CD4-positive, alpha-beta T cell treated with Interferon alpha-2 for 1 hour (primary cell): ENCODE measurements around the gene PRKCA.
A peak's percentile ranks its signal among the peaks of the same experiment; 100 is the strongest.

ENCODE experiments used
- DNase-seq, 2 donors: peaks; one replicate each; pipeline ENCODE4 v3.0.0-alpha.2; 2020 to 2022

PRKCA gene

DNA sequence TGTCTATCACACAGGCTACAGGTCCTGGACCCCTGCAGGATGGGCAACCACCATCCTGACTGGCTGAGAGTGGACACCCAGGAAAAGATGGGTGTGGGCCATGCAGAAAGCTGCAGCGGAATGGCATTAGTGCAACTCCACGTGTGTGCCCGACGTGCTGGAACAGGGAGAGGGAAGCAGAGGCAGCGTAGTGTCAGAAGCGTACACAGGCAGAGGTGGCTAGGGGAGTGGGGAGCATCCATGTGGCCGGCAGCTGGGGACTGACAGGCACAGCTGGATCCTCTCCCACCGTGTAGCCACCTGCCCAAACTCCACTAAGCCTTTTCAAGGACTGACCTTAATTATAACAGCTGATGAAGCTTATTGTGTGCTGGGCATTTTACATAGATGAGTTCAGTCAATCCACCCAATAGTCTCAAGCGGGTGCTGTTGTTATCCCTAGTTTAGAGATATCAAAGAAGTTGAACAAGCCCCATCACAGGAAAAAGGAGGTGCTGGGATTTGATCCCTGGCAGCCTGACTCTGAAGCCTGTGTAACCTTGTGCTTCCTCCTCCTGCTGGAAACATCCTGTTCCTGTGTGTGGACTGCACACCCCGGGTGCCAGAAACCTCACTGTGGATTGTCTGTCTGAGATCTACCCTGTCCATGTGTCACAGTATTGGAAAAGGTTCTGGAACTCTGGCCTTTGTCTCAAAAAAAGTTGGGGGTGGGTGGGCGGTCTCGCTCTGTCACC, 114.0 kb downstream of the PRKCA start:
- DNase-seq: no peak

GRCh38 chr17:66417300-66417719, 114.9 kb downstream of the PRKCA start:
- DNase-seq: no peak

DNA sequence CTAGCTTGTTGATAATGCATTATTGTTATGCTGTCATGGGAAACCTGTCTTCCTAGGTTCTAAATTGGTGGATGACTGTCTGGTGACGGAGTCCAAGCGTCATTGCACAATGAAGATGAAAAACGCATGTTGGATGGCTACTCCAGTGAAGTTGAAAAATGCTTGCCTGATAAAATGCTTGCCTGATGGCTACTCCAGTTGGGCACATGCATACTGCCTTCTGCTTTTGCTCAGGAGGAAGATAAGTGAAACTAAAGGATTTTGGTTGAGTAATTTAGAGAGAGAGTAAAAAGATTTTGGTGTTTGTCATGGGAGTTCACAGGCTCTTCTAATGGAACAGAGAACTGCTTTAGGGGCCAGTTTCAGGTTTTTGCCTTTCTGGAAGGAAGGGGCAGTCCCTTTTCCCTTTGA, 118.6 kb downstream of the PRKCA start:
- DNase-seq: no peak

- no peak for DNase-seq
These were observed 119.8 kb downstream of the PRKCA start for GRCh38 chr17:66422186-66422585.

DNA sequence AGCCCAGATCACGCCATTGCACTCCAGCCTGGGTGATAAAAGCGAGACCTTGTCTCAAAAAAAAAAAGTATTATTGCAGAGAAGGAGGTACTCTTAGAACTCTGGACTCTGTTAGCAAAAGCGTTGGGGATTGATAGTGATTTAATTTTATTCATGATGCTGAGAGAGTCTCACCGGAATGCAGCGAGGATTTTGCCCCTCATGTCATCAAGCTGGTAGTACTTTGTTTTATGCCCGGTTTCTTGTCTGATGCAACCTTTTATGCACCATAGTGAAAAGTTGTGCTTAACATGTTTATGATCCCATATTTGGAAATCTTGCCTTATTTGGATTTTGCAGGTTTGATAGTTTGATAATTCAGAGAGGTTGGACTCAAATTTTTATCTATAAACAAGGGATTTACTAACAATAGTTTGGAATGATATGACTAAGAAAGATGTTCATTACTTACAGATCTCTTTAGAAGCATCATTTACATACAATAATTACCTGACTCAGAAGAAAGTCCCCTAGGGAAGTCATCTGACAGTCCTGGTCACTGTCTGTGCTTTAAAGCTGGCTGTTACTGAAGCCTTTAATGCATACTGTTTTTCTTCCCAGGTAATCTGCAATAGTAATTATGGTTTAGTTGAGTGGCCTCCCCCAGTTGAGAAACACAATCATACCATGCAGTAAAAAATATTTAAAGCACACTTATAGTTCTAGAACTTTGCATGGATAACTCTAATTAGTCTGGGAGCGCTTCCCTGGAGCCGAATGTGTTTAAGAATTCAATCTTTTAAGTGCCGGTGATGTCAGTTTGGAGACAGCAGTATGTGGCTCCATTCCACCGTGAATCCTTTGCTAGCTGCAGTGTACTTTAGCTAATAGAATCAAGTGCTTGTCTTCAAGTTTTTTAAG, 120.9 kb downstream of the PRKCA start:
- DNase-seq: no peak

GRCh38 chr17:66425756-66426396, 123.5 kb downstream of the PRKCA start:
- no peak for DNase-seq

- peak; percentile 42 to 69 for DNase-seq
These were observed 124.1 kb downstream of the PRKCA start for GRCh38 chr17:66426397-66427033.

GRCh38 chr17:66427134-66427533, 124.7 kb downstream of the PRKCA start:
- DNase-seq: no peak

GRCh38 chr17:66429680-66430079, 127.3 kb downstream of the PRKCA start:
- no peak for DNase-seq

DNA sequence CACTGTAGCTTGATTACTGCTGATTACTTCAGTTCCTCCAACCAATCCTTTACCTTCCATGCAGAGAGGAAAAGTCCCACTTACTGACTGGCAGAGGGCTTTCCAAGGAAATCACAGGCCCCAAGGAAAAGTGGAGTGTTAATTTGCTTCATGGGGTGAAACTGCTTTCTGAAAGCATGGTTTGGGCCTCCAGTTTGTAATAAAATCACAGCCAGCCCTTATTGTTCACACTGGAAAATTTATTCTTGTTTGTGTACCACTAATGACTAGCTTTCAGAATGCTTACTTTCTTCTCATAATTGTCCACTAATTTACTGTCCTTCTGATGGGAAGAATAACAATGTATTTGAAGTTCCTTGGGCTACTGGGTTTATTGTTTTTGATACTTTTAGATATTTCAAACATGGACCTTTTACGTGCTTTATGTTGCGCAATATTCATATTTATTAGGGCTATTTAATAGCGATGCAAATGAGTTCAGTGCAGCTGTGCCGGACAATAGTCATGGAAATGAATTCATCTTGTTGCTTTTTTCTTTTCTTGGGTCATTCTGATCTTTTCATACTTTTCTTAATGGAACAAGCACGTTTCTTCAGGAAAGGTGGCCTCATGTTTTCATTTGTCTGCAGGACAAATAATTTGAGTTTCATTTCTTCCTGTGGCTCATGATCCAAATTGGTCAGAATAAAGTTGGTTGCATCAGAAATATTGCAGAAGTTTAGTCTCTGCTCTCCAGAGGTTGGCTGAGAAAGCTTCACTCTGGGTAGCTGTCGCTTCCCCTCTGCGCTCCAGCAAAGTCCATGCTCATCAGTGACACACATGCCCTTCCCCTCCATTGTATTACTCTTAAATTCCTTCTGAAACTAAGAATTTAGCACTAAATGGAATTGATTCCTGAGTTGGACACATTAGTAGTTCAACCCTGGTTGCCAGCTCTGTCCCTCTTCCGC, 128.7 kb downstream of the PRKCA start:
- peak in 1 of 2 donors; percentile 53 for DNase-seq

DNA sequence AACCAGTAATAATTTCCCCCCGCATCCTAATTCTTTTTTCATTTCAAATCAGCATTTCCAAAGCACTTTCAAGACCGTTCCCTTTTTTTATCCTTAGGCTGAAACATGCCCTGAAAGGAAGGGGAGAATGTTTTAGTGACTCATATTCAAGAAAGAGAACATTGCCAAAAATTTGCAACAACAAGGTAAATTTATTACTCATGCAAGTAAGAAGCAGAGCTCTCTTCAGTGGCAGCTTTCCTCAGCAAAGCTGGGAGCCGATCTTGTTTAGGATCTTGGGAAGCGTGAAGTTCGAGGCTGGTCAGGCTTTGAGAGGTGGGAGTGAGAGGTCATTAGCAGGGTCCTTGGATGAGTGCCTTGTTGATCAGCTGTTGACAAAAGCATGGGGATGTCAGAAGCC, 129.5 kb downstream of the PRKCA start:
- no peak for DNase-seq

DNA sequence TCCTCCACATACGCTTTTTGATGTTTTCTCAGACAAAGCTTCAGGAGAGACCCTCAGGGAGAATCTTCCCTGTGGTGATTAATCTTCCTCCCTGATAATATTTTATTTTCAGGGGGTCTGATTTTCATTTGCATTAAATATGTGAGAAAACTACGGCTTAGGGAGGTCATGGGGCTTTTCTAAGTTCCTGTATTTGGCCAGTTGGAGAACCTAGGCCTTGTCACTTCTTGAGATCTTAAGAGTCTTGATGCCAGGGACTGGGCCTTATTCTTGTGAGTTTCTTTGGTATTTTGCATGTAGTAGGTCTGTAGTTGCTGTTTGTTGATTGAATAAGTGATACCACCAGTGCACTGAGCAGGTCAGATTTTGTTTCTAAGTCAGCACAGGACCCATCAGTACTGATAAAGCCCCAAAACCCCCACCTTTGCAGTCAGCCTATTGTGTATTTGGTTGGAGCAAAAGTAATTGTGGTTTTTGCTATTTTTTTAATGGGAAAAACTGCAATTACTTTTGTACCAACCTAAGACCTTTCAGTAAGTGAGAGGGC, 130.1 kb downstream of the PRKCA start:
- no peak for DNase-seq

GRCh38 chr17:66432996-66433551, 130.7 kb downstream of the PRKCA start:
- DNase-seq: no peak

DNA sequence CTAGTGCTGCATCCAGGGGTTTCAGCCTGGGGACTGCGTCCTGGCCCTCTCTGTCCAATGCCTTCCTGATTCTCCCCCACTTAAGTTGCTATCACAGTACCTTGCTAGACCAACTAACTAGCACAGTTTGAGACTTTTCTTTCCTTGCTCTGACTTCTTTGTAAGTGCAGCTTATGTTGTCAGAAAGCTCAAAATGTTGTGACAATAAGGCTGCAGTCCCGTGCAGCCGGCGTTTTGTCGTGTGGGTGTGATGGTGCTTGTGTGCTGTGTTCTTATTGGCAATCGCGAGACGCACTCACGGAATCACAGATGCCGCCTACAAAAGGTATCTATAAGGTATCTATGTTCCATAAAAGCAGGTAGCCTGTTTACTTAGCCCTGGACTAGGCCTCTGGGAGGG, 132.8 kb downstream of the PRKCA start:
- no peak for DNase-seq

DNA sequence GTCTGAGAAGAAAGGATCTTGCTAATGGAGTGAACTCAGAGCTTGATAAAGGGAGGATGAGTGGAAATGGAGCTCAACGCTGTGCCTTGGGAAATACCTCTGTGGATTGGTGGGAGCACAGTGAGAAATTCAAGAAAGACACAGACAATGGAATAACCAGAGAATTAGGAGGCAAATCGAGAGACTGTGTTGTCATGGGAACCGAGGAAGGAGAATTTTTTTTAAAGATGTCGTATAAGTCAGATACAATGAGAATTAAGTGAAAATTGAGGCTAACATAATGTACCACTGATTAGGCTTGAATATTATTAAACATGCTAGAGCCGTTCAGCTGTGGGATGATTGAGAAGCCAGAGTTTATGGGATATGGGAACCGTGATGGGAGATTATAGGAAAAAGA, 134.2 kb downstream of the PRKCA start:
- no peak for DNase-seq

GRCh38 chr17:66437476-66438026, 135.1 kb downstream of the PRKCA start:
- no peak for DNase-seq

- no peak for DNase-seq
These were observed 135.7 kb downstream of the PRKCA start for GRCh38 chr17:66438101-66438500.

GRCh38 chr17:66441101-66441661, 138.8 kb downstream of the PRKCA start:
- no peak for DNase-seq

- no peak for DNase-seq
These were observed 140.8 kb downstream of the PRKCA start for GRCh38 chr17:66443166-66443565.

DNA sequence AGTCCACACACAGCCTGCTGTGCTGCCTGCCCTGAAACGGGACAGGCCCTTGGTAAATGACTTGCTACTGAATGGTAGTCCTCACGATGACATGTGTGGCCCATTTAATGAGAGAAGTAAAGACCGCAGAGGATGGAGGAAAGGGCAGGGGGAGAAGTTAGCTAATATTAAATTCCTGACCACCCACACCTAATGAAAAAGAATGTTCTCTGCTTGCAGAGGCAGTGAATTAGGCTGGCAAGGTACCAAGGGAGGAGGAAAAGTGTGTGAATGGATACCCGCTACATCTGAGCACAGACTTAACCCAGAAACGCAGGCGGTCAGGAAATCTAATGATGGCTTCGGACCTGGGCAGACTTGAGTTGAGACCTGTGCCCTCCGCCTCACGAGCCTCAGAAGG, 141.2 kb downstream of the PRKCA start:
- no peak for DNase-seq

DNA sequence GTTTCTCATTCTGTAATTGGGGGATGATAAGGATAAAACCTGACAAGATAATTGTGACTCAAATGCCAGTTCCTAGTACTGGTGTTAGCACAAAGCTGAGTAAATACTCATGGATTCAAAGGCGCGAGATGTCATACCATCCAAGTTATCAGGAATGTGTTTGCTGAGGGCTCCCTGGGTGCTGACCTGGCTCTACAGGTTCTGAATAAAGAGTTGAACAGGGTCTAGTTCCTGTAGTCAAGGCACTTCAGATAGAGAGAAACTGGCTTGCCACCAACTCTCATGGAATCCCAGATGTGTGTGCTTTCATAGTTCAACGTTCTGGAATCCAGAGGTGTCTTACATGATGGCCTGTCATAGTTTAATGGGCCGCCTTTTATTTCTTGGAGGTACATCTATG, 141.6 kb downstream of the PRKCA start:
- no peak for DNase-seq
